Cortex of kidney (tissue), 1 donor: ENCODE data around the gene COL1A1.

Experiments used
- DNase-seq: peaks from one replicate; lab custom pipeline; 2025; lab: John Stamatoyannopoulos, UW

Gene COL1A1

GRCh38 chr17:50141026-50141744 is 60.2 kb downstream of the COL1A1 start:
- DNase-seq, result no peak

- no peak for DNase-seq
These were observed 61.2 kb downstream of the COL1A1 start for GRCh38 chr17:50139950-50140885.

GRCh38 chr17:50139185-50139783 is 62.1 kb downstream of the COL1A1 start:
- DNase-seq, result no peak

- no peak for DNase-seq
These were observed 64.4 kb downstream of the COL1A1 start for GRCh38 chr17:50137042-50137441.

GRCh38 chr17:50136096-50136687 is 65.2 kb downstream of the COL1A1 start:
- no peak for DNase-seq

- DNase-seq, result no peak
These were observed 65.9 kb downstream of the COL1A1 start for GRCh38 chr17:50135316-50136095.

GRCh38 chr17:50134206-50135110 is 67.0 kb downstream of the COL1A1 start:
- no peak for DNase-seq

GRCh38 chr17:50133769-50134099 is 67.7 kb downstream of the COL1A1 start:
- no peak for DNase-seq
